ENCODE data around the gene SMIM28. TPM values are rescaled to one million over a fixed set of nuclear protein-coding genes. Genes with fewer than 3 reads are reported as not detected.

SMIM28 gene
- total RNA-seq, 1 experiment from 2014 or later = not detected

- Mint-ChIP-seq H3K4me3 (ENCODE audit: unreplicated experiment) (no peak overlapping the region), H3K9me3 (ENCODE audit: unreplicated experiment) (no peaks in the 10 kb centered on the region), H3K4me1 (ENCODE audit: low read depth, unreplicated experiment) (peaks cover 14% of the 10 kb centered on the region), H3K27ac (ENCODE audit: unreplicated experiment) (no peak overlapping the region), H3K27me3 (ENCODE audit: insufficient read depth, unreplicated experiment) (no peaks in the 10 kb centered on the region), H3K36me3 (ENCODE audit: insufficient read depth, unreplicated experiment) (peaks cover 65% of the 10 kb centered on the region)
- BruUV-seq (replicated peaks) = no TSS peak
- Histone ChIP-seq H3K4me3 (ENCODE audit: low read depth, low read length) (no peak overlapping the region), H3K27me3 (replicated peaks; ENCODE audit: control insufficient read depth, insufficient read depth, low read length) (no peaks in the 10 kb centered on the region), H3K36me3 (ENCODE audit: control insufficient read depth, insufficient read depth, low read length) (peaks cover 11% of the 10 kb centered on the region), H3K9me3 (no peaks in the 10 kb centered on the region), H3K4me1 (peaks cover 6% of the 10 kb centered on the region; the same call in 1 of the 2 replicates)
- ChIA-PET POLR2A (interaction anchor here (0.6 to 1.1 kb wide), 3 partner anchors 12 to 406 kb away, joined by 3 to 6 read pairs (median 4); no protein-coding TSS in a partner anchor), CTCF (no interaction called here)
- intact Hi-C loops (cut with micrococcal nuclease; ENCODE audit: unreplicated experiment) = no loop called here
- DNase-seq = no peak
- TF ChIP-seq CTCF (IDR thresholded peaks at IDR 0.05; ENCODE audit: insufficient read depth in 1 of 2, low read depth in 1 of 2, low read length in 1 of 2, severe bottlenecking in 1 of 2, unreplicated experiment in 1 of 2) = no peak
Observed at GRCh38 chr6:138410048-138410735, 32.5 kb downstream of the SMIM28 start.

GRCh38 chr6:138410972-138411880 is 33.5 kb downstream of the SMIM28 start:
- Histone ChIP-seq H3K4me1 (no peaks in the 10 kb centered on the region), H3K4me3 (ENCODE audit: low read depth, low read length) (no peak overlapping the region), H3K36me3 (ENCODE audit: control insufficient read depth, insufficient read depth, low read length) (peaks cover 11% of the 10 kb centered on the region), H3K27me3 (replicated peaks; ENCODE audit: control insufficient read depth, insufficient read depth, low read length) (no peaks in the 10 kb centered on the region), H3K9me3 (no peaks in the 10 kb centered on the region)
- Mint-ChIP-seq H3K27ac (ENCODE audit: unreplicated experiment) (no peak overlapping the region), H3K27me3 (ENCODE audit: insufficient read depth, unreplicated experiment) (no peaks in the 10 kb centered on the region), H3K4me3 (ENCODE audit: unreplicated experiment) (no peak overlapping the region), H3K9me3 (ENCODE audit: unreplicated experiment) (no peaks in the 10 kb centered on the region), H3K36me3 (ENCODE audit: insufficient read depth, unreplicated experiment) (peaks cover 58% of the 10 kb centered on the region), H3K4me1 (ENCODE audit: low read depth, unreplicated experiment) (peaks cover 14% of the 10 kb centered on the region)
- DNase-seq = no peak
- intact Hi-C loops (cut with micrococcal nuclease; ENCODE audit: unreplicated experiment) = no loop called here
- TF ChIP-seq CTCF (IDR thresholded peaks at IDR 0.05; ENCODE audit: insufficient read depth in 1 of 2, low read depth in 1 of 2, low read length in 1 of 2, severe bottlenecking in 1 of 2, unreplicated experiment in 1 of 2) = no peak
- ChIA-PET POLR2A (interaction anchor here (0.6 kb wide), 1 partner anchor 55 kb away, joined by 4 read pairs; no protein-coding TSS in a partner anchor), CTCF (no interaction called here)
- BruUV-seq (replicated peaks) = no TSS peak

GRCh38 chr6:138415125-138415524 is 37.4 kb downstream of the SMIM28 start:
- ChIA-PET POLR2A (no interaction called here), CTCF (no interaction called here)
- no peak overlapping the region for H3K4me3 Mint-ChIP-seq (ENCODE audit: unreplicated experiment)
- H3K36me3 ChIP-seq (ENCODE audit: control insufficient read depth, insufficient read depth, low read length) = no peaks in the 10 kb centered on the region
- no peak overlapping the region for H3K4me3 ChIP-seq (ENCODE audit: low read depth, low read length)
- no peaks in the 10 kb centered on the region for H3K27me3 ChIP-seq (replicated peaks; ENCODE audit: control insufficient read depth, insufficient read depth, low read length)
- intact Hi-C loops (cut with micrococcal nuclease; ENCODE audit: unreplicated experiment) = no loop called here
- H3K4me1 Mint-ChIP-seq (ENCODE audit: low read depth, unreplicated experiment) = peaks cover 6% of the 10 kb centered on the region
- H3K4me1 ChIP-seq = no peaks in the 10 kb centered on the region
- peaks cover 58% of the 10 kb centered on the region for H3K36me3 Mint-ChIP-seq (ENCODE audit: insufficient read depth, unreplicated experiment)
- no TSS peak for BruUV-seq (replicated peaks)
- H3K27me3 Mint-ChIP-seq (ENCODE audit: insufficient read depth, unreplicated experiment) = no peaks in the 10 kb centered on the region
- DNase-seq = no peak
- H3K9me3 Mint-ChIP-seq (ENCODE audit: unreplicated experiment) = no peaks in the 10 kb centered on the region
- H3K27ac Mint-ChIP-seq (ENCODE audit: unreplicated experiment) = no peak overlapping the region
- no peak for TF ChIP-seq CTCF (IDR thresholded peaks at IDR 0.05; ENCODE audit: insufficient read depth in 1 of 2, low read depth in 1 of 2, low read length in 1 of 2, severe bottlenecking in 1 of 2, unreplicated experiment in 1 of 2)
- H3K9me3 ChIP-seq = no peaks in the 10 kb centered on the region
